ENCODE data around the gene CTNNA2.

GRCh38 chr2:80326214-80326613, 813.4 kb downstream of the CTNNA2 start:
- no peak for TF ChIP-seq GATA2 (IDR thresholded peaks at IDR 0.05; ENCODE audit: low read depth, low read length)
- no peak for TF ChIP-seq GATA3 (IDR thresholded peaks at IDR 0.05; ENCODE audit: low read depth, low read length)

Measured in SH-SY5Y (cell line).